Measurements from ENCODE around the gene PAK5.

DNA sequence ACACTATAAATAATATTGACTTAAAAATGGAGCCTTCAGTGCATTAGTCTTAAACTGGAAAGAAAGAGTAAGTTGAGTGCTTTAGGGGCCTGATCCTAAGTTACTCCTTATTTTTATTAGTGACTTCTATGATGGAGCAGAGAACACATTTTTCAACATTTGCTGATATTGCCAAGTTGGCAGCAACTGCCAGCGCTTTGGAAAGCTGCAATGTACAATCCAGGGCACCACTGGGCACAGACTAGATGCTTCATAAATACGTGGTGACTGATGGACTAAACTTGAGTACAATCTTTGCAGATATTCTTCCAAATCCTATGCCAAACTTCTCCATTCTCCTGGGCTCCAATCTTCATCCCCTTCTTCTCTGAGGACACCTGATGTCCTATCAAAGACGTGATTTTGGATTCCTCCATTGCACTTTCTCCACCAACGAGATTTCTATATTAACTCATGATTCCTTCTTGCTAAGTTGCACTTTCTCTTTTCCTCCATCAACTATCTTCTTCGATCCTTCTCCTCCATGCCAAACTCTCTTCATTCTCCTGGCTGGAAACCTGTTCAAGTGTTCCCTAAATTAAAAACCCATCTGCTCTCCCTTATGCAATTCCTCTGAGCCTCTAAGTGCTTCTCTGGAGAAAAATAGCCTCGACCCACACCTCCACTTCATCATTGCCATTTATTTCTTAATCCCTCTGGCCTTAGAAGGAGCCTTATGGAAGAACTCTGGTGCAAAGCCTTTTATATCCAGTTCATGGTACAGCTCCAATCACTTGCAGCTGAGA, 28.5 kb upstream of the PAK5 start:
- TF ChIP-seq, protein P1, sequence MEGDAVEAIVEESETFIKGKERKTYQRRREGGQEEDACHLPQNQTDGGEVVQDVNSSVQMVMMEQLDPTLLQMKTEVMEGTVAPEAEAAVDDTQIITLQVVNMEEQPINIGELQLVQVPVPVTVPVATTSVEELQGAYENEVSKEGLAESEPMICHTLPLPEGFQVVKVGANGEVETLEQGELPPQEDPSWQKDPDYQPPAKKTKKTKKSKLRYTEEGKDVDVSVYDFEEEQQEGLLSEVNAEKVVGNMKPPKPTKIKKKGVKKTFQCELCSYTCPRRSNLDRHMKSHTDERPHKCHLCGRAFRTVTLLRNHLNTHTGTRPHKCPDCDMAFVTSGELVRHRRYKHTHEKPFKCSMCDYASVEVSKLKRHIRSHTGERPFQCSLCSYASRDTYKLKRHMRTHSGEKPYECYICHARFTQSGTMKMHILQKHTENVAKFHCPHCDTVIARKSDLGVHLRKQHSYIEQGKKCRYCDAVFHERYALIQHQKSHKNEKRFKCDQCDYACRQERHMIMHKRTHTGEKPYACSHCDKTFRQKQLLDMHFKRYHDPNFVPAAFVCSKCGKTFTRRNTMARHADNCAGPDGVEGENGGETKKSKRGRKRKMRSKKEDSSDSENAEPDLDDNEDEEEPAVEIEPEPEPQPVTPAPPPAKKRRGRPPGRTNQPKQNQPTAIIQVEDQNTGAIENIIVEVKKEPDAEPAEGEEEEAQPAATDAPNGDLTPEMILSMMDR (CRISPR knock-in tag; IDR thresholded peaks at IDR 0.05), result no peak
- TF ChIP-seq CEBPB (IDR thresholded peaks at IDR 0.05; ENCODE audit: borderline replicate concordance, low read depth, low read length) (no peak), CHCHD3 (CRISPR knock-in tag; IDR thresholded peaks at IDR 0.05) (no peak)
